Esophagus mucosa (tissue), 1 donor: ENCODE data around the gene EXT2. TPM values are rescaled to one million over a fixed set of nuclear protein-coding genes. Genes with fewer than 3 reads are reported as not detected.

Experiments used
- ATAC-seq: fragments of 200-7000 bp; cut with Tn5 transposase; one replicate; pipeline ENCODE4 v1.9.1; 2020
- total RNA-seq: library from RNA; stranded (reverse); gene quantifications from one replicate; pipeline ENCODE4 v1.2.4, GENCODE V29; 2023
- donor health status: DM: yes; HTN: yes; CAD: no.

Gene EXT2
- total RNA-seq, 1 donor from 2014 or later: 28.8 TPM

DNA sequence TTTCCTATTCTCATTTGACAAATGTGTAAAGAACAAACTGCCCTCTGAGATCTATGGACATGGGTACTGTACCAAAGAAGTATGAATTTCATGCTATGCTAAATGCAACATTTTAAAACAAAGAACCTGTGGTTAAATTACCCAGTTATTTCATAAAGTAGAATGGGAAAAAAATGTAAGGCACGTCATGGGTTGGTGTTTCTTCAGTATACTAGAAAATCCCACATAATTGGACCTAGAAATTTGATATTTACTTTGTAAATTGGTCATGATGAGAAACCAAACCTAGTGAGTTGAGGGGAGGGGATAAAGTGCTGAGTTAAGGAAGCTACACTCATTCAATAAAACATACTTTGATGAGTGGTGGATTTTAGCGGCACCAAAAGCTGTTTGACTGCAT lies 110.4 kb downstream of the EXT2 start:
- ATAC-seq: no peak

DNA sequence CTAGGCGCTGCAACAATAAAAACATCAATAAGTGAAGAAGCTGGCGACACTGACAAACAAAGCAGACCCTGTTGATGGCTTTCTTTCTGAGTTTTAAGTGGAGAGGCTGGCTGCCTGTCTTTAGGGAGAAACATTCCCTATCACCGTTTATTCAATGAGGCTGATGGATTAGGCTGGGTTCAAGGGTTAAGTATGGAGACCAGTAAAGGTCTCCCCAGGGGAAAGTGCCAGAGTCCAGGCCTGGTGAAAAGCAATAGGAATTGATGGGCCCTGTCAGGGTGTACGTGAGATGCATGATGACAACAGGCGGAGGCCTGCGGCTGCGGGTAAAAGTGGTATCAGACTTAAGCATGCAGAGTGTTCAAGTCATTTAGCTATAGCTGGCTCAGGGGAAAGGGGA lies 111.8 kb downstream of the EXT2 start:
- no peak for ATAC-seq

DNA sequence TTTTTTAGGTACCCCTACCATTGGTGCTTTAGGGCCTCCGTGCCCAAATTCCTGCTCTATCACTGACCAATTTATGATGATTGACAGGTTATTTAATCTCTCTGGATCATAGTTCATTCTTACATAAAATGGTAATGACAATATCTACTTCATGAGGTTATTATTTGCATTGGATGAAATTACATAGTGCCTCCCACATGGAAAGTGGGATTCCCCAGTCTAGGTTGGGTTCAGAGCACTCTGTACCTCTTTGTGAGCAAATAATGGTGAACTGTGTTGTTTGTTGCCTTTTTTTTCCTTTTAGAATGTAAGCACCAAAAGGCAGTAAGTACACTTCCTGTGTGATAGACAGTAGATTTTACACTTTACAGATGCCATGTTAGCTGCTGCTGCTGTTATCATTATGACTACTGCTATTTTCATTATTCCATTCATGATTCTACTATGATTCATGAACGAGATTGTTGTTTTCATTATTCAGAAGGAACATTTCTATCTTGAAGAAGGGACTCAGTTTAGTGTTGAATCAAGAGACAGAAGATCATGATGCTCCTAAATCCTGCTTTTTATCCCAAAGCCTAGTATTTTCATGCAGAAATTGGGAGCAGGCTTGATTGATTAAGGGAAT lies 113.6 kb downstream of the EXT2 start:
- no peak for ATAC-seq

DNA sequence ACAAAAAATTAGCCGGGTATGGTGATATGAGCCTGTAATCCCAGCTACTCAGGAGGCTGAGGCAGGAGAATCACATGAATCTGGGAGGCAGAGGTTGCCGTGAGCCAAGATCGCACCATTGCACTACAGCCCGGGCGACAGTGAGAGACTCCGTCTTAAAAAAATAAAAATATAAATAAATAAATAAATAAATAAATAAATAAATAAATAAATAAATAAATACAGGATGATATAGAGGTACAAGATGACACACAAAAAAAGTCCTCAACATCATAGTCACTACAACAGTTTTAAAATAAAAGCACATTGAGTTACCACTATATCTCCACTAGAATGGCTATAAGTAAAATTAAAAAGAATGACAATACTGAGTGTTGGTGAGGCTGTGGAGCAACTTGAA lies 116.7 kb downstream of the EXT2 start:
- ATAC-seq: no peak

DNA sequence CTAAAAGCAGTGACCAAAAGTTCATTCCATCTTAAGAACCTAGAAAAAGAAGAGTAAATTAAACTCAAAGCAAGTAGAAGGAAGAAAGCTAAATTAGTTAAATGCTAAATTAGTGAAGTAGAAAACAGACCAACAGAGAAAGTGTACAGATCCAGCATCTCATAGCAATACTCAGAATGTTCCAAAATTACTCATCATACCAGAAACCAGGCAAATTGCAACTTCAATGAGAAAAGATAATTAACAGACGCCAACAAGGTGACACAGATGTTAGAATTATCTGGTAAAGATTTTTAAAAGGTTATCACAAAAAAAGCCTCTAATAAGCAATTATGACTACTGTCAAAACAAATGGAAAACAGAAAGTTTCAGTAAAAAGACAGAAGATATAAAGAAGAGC lies 117.7 kb downstream of the EXT2 start:
- ATAC-seq: no peak

DNA sequence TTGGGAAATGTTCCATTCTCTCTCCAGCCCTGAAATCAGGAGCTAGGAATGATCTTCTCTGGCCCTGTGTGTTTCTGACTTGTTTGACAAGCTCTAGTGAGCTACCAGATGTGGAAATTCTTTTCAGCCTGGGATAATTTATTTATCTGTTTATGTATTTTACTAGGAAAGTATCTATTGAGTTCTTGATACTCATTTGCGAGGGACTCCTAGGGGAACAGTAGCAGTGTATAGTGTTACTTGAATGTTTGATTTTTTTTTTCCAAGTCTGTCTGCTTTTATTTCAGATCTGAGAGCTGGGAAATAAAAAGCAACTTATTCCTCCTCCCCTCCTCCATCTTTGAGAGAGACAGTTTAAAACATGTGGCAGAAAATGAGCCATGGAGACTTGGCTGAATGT lies 122.0 kb downstream of the EXT2 start:
- ATAC-seq: no peak

DNA sequence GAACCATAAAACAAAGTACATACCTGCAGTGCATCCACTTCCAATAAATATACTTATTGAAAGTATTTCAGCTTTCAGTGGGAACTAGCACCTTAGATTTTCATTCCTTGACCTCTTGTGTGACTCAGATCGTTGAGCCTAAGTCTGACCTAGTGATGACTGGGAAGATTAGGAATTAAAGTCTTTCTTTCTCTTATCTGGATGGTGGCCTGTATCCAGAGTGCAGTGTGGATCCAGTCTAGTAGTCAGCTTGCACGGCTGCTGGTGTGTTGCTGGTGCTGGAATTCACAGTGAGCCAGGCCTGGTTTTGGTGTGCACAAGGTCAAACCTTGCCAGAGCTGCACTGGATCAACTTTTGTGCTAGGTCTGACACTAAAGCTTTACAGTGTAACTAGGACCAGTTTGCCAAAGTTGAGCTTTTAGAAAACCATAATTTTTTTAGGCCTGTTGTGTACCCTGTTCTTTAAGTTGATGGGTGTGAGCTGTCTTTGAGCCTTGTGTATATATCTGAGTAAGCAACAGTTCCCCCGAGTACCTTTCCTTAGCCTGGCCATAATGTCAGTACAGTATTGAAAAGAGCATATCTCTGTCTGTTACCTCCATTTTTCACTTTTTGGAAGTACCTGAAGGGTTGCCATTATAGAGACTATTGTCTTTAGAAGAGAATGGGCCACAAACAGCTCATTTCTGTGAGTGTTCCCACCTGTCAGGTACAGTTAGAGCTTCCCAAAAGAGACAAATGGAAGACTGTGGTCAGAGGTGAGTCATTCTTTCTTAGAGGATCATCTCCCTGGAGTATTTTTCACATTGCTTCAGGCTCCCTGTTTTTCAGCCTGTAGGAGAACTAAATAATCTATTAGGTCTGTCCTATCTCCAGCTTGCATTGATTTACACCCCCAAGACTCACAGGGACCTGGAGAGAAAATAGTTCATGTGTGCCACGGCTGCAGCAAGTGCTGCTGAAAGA lies 124.6 kb downstream of the EXT2 start:
- ATAC-seq: no peak

DNA sequence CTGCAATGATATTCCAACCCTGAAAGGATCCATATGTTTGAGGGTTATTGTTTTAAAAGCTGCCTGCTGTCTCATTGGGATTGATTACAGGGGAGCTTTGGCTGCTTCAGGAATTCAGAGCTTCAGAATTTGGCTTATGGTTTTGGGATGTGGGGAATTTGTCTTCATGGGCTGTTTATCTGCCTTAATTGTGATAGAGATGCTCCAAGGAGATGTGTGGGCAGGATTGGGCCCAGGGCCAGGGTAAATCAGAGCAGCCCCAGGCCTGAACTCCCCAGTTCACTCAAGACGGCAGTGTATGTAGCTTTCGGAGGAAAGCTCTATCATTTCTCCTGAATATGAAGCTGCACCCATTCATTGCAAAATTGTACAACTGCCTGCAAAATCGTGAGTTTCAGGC lies 126.0 kb downstream of the EXT2 start:
- no peak for ATAC-seq

DNA sequence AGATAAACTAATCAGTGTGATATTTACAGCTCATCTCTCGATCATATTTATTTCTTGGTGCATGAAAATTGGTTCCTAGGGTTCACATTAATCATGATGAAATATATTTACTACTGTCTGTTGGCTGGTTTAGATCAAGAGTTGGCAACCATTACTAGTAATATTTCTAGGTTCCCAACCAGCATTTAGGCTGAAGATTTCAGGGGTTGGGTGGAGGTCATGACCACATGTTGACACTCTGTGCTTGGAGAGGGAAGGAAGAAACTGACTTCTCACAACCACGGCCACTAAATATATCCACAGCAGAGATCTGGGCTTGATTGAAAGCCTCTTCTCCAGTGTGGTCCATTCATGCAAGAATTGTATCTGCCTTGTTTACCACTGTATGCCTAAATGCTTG lies 126.5 kb downstream of the EXT2 start:
- ATAC-seq: no peak

DNA sequence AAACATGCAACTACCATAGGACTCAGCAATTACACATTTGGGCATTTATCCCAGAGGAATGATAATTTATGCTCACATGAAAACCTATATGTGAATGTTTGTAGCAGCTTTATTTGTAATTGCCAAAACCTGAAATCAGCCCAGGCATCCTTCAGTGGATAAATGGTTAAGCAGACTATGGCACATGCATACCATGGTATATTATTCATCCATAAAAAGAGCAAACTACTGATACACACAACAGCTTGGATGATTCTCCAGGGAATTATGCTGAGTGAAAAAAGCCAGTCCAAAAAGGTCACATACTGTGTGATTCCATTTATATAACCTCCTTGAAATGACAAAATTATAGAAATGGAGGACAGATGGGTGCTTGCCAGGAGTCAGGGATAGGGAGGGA lies 127.8 kb downstream of the EXT2 start:
- ATAC-seq: no peak

DNA sequence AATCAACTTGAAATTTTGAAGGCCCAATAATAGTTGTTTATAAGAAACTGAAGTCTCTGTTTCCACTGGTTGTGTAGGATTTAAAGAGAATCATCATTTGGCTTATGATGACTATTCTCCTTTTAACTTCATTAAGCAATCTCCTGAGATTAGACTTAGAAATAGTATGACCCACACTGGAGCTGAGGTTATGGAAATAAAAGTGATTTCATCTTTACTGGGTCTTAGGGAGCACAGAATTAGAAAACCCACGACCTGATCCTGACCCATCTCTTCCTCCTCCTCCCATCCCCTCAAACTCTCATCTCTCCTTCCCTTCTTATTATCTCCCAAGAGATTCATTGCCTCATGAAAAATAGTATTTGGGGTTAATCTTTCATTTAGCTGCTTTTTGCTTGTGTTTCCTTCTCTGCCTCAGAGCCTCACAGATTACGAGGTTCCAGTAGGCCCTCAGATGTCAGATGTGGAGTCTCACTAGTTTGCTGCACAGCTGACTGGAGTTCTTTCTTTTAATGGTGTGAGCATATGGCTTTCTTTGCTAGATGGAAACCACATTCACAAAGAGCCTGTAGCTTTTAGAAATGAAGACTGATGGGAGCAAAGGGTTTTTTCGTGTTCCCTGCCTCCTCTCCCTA lies 129.5 kb downstream of the EXT2 start:
- ATAC-seq: no peak

DNA sequence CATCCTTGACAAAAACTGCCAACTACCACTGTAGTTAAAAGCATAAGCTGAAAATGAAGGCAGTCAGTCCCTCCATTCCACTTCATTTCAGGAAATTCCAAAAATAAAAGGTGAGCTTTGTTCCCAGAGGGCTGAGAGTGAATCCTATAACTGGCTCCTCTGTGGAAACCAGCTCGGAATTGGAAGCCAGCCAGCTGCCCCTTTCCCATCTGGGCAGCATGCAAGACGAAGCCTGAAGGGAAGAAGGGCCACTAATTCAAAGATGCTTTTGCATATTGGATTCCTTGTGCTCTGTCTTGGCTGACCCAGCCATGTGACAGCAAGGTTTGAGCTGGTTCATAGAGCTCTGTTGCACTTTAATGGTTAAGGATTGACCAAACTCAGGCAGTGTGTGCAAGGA lies 131.0 kb downstream of the EXT2 start:
- ATAC-seq: no peak

DNA sequence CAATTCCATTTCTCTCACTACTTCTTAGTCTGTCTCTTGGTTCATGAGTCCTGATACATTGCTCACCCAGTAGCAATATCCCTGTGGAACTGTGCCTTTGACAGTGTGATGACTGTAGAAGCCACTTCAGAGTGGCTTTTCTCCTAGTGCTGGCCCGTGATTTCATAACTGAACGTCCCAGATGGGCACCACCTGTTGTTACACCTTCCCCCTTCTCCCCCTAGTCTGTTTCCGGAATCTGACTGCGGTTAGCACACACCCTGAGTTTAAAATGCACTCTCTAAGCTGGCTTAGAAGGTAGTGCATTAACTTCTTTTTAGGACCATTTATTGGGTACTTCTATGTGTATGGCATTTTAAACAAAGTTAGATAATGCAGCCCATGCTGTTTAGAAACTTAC lies 131.5 kb downstream of the EXT2 start:
- ATAC-seq: no peak

DNA sequence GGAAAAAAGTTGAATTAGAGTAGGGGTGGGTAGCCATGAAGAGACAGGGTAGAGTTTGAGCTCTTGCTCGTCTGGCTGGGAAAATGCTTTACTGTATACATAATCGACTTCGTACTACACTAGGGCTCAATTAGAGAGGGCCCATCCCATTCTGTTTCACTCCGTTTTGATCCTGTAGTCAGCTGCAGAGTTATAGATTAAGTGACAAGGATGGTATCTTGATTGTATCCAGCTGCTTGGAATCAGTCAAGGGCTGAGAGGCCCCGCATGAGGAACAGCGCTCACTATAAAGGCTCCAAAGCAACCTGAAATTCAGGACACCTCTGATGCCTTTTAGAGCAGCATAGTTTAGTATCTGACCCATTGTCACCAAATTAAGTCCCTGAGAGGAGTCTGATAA lies 132.9 kb downstream of the EXT2 start:
- ATAC-seq: no peak

DNA sequence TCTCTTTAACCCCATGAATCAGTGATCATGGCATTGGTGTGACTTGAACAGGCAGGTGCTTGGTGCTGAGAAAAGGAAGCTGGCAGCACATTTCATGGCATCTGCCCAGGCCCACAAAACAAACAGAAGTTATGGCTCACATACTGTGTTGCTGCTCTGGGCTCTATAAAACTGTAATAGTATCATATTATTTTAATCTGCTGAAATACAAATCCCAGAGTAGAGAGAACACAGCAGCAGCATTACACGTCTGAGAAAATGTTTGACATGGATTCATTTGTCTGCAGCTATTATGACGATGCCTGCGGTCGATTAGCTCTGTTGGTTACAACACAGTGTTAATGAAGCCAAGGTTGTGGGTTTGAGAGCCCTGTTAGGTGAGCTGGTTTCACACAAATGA lies 133.6 kb downstream of the EXT2 start:
- peak; percentile 33 for ATAC-seq

DNA sequence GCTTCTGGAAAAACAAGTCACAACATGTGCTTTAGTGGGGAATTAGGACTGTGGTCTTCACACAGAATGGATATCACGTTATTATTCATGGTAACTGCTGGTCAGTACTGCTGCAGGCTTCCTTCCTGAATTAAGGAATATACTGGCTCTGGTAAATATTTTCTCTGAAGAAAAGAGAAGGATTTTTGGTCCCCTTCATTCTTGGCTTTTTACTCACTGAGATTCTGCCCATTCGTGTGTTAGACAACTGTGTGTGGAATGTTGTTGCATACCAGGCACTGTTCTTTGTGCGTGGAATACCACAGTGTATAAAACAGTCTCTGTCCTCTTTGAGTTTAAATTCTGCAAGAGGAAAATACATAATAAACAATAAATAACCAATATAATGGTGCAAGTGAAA lies 134.1 kb downstream of the EXT2 start:
- ATAC-seq: no peak

DNA sequence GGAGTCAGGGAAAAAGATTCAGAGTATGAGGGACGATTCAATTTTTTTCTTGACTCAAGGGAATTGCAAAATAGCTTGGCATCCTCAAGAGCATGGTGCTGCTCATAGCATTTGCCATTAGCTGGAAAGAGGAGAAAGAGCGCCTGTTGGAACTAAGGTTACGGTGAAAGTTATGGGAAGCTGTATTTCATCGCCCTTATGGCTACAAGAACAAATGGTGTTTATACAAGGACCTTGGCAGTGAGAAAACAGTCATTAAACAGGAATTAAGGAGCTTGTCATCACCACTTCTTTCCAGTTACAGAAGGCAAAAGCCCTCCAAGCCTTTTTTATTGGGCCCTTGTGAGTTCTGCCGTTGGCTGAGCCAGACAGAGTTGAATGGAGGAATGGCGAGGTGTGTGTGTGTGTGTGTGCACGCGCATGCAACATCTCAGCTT lies 140.3 kb downstream of the EXT2 start:
- no peak for ATAC-seq

DNA sequence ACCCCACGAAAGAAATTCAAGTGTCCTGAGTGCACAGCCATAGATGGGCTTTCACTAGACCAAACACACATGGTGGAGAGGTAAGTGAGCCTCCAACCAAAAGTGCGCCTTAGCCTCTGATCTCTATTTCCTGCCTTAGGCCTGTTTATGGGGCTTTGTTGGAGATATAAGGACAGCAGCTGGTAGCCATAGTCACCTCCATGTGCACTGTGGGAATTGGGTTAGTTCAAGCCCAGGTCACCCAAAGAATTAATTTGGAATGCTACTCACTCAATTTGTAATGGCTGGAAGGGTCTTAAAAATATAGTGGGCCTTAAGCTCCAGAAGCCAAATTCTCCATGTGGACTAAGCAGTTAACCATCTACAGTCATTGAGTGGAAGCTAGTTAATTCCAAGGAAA lies 140.8 kb downstream of the EXT2 start:
- ATAC-seq: no peak

DNA sequence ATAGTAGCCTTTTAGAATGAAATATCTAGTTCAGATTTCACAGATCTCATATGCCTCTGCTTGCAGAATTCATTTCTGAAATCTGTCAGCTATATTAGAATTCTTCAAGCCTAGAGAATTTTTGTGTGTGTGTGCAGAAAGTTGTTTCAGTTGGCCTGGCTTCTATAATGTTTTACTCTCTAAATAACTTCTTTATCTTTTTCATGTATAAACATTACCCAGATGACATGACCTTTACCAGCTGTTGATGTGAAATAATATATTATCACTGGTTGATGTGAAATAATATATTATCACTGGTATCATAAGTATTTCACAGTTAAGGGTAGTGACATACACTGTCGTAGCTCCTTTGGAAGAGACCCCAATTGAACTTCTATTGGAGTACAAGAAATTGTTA lies 141.7 kb downstream of the EXT2 start:
- no peak for ATAC-seq

DNA sequence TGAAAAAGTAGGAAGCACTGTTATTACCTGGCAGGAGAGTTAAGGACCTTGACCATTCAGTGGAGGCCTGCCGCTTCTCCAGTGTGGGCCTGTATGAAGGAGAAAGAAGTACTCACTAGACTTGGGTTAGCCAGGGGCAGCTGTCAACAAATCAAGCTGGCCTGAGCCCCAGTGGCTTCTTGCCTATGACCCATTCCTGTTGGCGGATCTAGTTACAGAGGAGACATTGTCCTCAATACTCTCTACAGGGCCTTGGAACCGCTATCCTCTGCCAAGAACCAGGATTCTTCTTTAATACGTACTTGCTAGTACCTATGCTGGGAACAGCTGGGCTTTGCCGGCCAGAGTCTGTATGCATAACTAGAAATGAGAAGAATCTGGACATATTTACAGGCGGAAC lies 146.4 kb downstream of the EXT2 start:
- ATAC-seq: no peak

DNA sequence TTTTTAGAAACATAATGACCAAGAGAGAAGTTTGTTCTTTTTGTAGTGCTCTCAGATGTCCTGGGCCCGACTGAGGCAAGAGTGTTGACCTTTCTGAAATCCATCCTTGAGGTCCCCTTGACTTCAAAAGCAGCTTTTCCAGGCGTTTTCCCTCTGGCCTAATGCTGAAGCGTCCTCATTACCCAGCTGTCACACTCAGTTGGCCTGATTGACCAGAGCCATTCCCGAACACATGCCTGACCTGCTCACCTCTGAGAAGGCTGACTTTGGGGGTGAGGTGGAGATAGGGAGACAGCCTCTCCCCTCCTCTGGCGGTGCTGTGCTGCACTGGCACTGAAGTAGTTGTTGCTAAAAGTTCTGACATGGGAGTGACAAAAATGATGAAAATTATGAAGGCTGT lies 147.6 kb downstream of the EXT2 start:
- no peak for ATAC-seq

DNA sequence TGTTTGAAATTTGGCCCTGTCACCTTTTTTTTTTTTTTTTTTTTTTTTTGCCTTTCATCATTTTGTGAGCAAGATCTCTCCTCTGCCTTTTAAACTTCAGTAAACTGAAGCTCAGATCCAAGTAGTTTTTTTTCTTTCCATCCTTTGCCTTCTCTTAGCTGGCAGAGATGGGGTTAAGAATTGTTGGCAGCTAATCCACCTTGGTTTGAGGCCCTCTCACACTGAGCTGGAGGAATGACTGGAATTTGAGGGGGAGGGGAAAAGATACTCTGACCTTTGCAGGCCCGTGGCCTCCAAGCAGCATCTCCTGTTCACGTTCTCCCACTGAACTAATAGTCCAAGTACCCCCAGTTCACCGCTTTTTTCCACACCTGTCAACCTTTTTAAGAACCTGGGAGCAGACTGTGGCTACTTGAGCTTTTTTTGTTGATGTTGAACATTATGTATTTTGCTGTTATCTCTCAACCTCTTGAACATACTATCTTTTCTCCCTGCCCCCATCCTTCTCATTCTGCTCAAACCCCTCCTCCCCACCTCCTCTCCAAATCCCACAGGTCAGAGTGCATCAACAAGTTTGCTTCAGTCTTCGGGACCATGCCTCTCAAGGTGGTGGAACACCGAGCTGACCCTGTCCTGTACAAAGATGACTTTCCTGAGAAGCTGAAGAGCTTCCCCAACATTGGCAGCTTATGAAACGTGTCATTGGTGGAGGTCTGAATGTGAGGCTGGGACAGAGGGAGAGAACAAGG lies 148.3 kb downstream of the EXT2 start:
- no peak for ATAC-seq
